LNCAP (cell line): ENCODE results near the gene EIF2B2.

Experiments
- TF ChIP-seq, protein P1 (sequence below): fragments of 450-650 bp; IDR thresholded peaks from 2 replicates; pipeline ENCODE4 v1.5.1; 2017; ENCODE audit warnings: mild to moderate bottlenecking

The EIF2B2 gene

DNA sequence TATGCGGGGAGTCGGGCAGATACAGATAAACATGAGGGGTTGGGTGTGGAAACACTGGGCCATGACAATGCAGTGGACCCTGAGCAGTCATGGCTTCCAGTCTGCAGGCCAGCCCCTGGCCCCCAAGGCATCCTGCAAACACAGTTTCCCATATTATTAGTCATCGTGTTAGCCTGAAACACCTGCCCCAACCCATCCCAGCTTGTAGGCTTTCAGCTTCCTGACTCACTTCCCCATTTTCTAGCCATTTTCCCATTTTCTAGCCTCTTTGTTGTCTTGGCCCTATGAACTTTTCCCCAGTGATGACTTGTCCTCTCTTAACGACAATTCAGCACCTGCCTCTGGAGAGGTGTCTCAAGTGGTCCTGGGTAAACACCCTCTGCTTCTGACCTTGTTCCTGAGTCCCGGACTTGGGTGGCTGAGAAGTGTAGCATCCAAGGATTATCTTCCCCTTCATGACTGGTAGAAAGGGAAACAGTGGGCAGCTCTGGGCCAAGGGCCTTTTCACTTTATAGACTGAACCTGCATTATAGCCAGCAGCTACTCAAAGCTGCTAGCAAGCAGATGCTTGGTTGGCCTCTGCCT is 43.0 kb upstream of the EIF2B2 start:
- TF ChIP-seq, protein P1, sequence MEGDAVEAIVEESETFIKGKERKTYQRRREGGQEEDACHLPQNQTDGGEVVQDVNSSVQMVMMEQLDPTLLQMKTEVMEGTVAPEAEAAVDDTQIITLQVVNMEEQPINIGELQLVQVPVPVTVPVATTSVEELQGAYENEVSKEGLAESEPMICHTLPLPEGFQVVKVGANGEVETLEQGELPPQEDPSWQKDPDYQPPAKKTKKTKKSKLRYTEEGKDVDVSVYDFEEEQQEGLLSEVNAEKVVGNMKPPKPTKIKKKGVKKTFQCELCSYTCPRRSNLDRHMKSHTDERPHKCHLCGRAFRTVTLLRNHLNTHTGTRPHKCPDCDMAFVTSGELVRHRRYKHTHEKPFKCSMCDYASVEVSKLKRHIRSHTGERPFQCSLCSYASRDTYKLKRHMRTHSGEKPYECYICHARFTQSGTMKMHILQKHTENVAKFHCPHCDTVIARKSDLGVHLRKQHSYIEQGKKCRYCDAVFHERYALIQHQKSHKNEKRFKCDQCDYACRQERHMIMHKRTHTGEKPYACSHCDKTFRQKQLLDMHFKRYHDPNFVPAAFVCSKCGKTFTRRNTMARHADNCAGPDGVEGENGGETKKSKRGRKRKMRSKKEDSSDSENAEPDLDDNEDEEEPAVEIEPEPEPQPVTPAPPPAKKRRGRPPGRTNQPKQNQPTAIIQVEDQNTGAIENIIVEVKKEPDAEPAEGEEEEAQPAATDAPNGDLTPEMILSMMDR = no peak

DNA sequence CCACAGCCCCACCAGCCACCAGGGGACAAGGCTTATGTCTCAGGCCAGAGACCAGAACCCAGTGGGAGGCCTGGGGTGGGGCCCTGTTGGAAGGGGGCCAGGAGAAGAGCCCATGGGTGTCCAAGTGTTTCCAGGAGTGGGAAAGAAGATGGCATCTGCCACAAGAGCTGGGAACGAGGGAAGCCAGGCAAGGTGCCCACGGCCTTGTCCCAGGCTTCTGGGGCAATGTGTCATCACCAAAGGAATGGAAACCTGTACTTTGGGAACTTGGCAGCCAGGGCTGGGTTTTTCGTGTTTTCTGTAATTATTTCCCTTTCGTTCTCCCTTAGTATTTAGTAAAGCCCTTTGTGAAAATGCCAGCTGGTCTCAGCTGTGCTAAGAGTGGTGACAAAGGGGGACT is 42.0 kb upstream of the EIF2B2 start:
- TF ChIP-seq, protein P1 = no peak

DNA sequence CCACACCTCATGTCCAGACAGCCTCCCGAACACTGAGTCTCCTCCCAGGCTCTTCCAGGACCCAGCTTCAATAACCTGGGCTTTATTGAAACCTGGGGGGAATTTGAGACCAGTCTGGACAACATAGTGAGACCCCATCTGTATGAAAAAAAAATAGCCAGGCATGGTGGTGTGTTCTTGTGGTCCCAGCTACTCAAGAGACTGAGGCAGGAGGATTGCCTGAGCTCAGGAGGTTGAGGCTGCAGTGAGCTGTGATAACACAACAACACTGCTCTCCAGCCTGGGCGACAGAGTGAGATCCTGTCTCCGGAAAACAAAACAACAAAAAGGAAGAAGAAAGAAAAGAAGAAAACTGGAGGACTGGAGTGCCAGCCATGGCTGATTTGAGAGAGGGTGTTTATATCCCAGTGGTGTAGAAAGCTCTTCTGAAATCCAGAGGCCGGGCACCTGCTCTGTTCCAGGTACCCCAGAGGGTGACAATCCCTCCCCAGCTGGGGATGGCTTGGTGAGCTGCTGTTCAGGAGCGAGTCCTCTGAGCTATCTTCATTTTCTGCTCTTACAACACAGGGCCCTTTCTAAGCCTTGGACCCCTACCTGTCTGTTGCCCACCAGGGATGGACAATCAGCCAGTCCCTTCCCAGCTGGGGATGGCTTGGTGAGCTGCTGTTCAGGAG is 41.3 kb upstream of the EIF2B2 start:
- TF ChIP-seq, protein P1 = no peak

DNA sequence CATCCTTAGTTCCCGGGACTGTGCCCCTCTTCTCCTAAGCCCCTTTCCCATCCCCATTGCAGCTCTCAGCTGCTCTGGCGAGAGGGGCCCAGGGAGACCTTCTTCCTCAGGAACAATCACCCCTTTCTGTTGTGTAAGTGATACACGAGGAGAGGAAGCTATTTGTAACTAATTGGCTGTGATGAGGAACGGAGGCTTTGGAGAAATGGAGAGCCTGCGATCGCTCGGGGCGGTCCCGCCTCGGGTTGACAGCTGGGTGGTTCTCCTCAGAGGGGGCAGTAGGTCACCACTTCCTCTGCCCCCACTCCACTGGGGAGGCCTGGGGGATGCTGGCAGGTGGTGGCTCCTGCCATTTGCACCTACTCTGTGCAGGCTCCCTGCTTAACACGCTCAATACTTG is 40.7 kb upstream of the EIF2B2 start:
- TF ChIP-seq, protein P1 = no peak

DNA sequence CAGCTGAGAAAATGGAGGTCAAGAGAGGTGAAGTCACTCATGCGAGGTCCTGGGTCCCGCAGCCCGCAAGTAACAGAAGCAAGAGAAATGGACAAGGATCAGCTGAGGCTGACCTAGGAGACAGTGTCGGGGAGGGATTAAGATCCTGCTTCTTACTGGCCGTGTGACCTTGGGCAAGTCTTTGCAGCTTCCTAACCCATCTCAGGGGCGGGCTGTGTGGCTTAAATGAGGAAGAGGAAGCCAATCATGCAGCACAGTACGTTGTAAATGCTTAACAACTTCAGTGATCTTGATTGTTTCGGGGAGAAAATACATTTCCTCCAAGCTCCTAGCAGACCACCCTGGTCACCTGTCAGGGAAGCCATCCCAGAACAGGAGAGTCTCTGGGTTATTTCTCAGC is 40.2 kb upstream of the EIF2B2 start:
- TF ChIP-seq, protein P1 = no peak

DNA sequence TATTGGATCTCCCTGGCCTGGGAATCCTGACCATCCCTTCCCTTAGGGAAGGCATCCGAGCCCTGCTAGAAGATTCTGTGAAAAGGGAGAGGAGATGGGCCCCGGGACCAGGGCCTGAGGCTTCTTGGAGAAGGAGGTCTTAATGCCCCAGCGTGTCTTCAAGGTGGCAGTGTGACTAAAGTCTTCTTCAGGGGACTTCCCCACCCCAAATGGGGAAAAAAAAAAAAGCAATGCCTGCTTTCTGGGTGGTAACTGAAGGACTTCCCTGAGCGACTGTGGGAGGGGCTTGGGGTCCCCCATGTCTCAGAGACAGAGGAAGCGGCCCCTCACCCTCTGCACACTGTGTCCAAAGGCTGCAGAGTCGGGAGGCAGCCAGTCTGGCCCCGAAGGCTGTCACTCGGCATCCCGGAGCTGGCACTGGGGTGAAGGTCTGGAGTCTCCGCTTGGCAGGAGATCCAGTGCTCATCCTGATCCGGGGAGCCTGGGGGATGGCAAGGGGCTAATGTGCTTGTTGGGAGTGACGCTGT is 39.5 kb upstream of the EIF2B2 start:
- TF ChIP-seq, protein P1 = no peak

DNA sequence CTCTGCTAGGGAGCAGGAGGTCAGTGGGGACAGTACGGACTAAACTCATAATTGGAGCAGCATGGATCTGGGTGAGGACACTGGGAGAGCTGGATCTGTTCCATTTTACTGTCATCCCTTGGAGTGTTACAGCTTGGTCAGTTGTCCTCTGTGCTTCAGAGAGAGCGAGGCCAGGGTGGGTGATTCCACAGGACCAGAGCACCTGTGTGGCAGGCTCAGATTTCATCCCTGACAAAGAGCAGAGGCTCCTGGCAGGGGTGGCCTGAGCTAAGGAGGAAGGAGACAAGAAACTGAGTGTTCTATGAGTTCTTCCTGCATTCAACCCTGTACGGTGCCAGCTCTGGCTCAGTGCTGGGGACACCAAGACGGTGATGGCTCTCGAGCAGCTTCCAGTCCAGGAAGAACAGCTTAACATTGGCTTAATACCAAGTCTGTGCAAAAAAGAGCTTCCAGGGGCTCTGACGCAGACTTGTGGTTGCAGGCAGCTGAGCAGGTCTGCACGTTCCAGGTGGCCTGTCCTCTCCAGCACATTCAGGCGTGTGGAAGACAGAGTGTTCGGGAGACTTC is 38.9 kb upstream of the EIF2B2 start:
- TF ChIP-seq, protein P1 = no peak
